ENCODE data around the gene ISL1.

The ISL1 gene

GRCh38 chr5:51383131-51384121 is at the start of gene ISL1:
ISL1 (plus strand) TSS chr5:51383448; CDS start chr5:51383672, 224 bp downstream.
- no peaks in the 10 kb centered on the region for H3K36me3 ChIP-seq (ENCODE audit: control insufficient read depth, insufficient read depth, low read length)
- no peaks in the 10 kb centered on the region for H3K9me3 ChIP-seq (ENCODE audit: control insufficient read depth, low read length)
- H3K4me1 ChIP-seq (ENCODE audit: control insufficient read depth, insufficient read depth, low read length): peaks cover 2% of the 10 kb centered on the region
- H3K9ac ChIP-seq (ENCODE audit: low read length): peak within 1 kb of the TSS; percentile 77
- peak within 1 kb of the TSS; percentile 27 for H3K4me3 ChIP-seq (ENCODE audit: low read length)
- H3K27me3 ChIP-seq (ENCODE audit: control insufficient read depth, insufficient read depth, low read length): peaks cover 94% of the 10 kb centered on the region

GRCh38 chr5:51336878-51337277 is 46.4 kb upstream of the ISL1 start:
- Histone ChIP-seq H3K4me3 (ENCODE audit: low read length) (no peak overlapping the region), H3K4me1 (ENCODE audit: control insufficient read depth, insufficient read depth, low read length) (no peaks in the 10 kb centered on the region), H3K9ac (ENCODE audit: low read length) (no peak overlapping the region), H3K36me3 (ENCODE audit: control insufficient read depth, insufficient read depth, low read length) (no peaks in the 10 kb centered on the region), H3K27me3 (ENCODE audit: control insufficient read depth, insufficient read depth, low read length) (no peaks in the 10 kb centered on the region), H3K9me3 (ENCODE audit: control insufficient read depth, low read length) (no peaks in the 10 kb centered on the region)

GRCh38 chr5:51345106-51345505 is 38.1 kb upstream of the ISL1 start:
- no peak overlapping the region for H3K9ac ChIP-seq (ENCODE audit: low read length)
- H3K4me3 ChIP-seq (ENCODE audit: low read length): no peak overlapping the region
- H3K36me3 ChIP-seq (ENCODE audit: control insufficient read depth, insufficient read depth, low read length): no peaks in the 10 kb centered on the region

DNA sequence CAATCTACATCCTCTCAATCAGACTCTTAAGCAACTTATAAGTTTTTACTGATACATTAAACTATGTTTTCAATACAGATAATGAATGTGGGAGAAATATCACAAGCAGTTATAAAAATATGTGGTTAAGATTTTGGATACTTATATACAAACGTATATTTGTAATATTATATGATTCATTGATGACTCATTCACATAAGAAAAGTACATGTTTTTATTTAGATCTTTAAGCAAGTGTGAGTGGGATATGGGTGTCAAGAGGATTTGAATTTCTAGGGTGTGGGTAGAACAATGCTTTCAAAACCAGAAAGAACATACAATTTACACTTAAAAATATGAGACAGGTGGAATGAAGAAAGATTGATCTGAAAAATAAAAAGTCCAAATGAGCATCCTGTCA is 36.1 kb upstream of the ISL1 start:
- H3K4me1 ChIP-seq (ENCODE audit: control insufficient read depth, insufficient read depth, low read length): no peaks in the 10 kb centered on the region
- no peak overlapping the region for H3K9ac ChIP-seq (ENCODE audit: low read length)
- no peaks in the 10 kb centered on the region for H3K9me3 ChIP-seq (ENCODE audit: control insufficient read depth, low read length)
- no peaks in the 10 kb centered on the region for H3K36me3 ChIP-seq (ENCODE audit: control insufficient read depth, insufficient read depth, low read length)
- H3K4me3 ChIP-seq (ENCODE audit: low read length): no peak overlapping the region
- H3K27me3 ChIP-seq (ENCODE audit: control insufficient read depth, insufficient read depth, low read length): no peaks in the 10 kb centered on the region

More at GRCh38 chr5:51345106-51345505, 38.1 kb upstream of the ISL1 start:
- H3K27me3 ChIP-seq (ENCODE audit: control insufficient read depth, insufficient read depth, low read length): no peaks in the 10 kb centered on the region
- H3K9me3 ChIP-seq (ENCODE audit: control insufficient read depth, low read length): no peaks in the 10 kb centered on the region
- H3K4me1 ChIP-seq (ENCODE audit: control insufficient read depth, insufficient read depth, low read length): no peaks in the 10 kb centered on the region

- H3K4me1 ChIP-seq (ENCODE audit: control insufficient read depth, insufficient read depth, low read length): no peaks in the 10 kb centered on the region
- H3K36me3 ChIP-seq (ENCODE audit: control insufficient read depth, insufficient read depth, low read length): no peaks in the 10 kb centered on the region
- no peak overlapping the region for H3K9ac ChIP-seq (ENCODE audit: low read length)
- no peak overlapping the region for H3K4me3 ChIP-seq (ENCODE audit: low read length)
- H3K27me3 ChIP-seq (ENCODE audit: control insufficient read depth, insufficient read depth, low read length): no peaks in the 10 kb centered on the region
- H3K9me3 ChIP-seq (ENCODE audit: control insufficient read depth, low read length): no peaks in the 10 kb centered on the region
Observed at GRCh38 chr5:51347704-51348103, 35.5 kb upstream of the ISL1 start.

DNA sequence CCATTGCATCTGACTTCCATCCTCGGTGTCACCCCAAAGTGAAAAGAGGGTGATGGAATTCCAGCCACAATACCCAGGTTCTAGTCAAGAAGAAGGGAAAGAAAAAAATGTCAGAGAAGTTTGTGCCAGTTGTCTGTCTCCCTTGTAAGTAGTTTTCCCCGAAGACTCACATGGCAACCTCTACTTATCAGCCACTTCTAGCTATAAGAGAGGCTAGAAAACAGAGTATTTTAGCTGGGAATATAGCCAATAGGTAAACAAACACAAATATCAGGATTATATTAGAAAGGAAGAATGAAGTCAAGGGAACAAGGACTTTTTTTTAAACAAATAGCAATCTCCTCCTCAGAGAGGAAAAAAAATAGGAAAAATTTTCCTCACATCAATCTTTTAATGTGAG is 12.2 kb upstream of the ISL1 start:
- Histone ChIP-seq H3K9me3 (ENCODE audit: control insufficient read depth, low read length) (no peaks in the 10 kb centered on the region), H3K36me3 (ENCODE audit: control insufficient read depth, insufficient read depth, low read length) (no peaks in the 10 kb centered on the region), H3K27me3 (ENCODE audit: control insufficient read depth, insufficient read depth, low read length) (peaks cover 6% of the 10 kb centered on the region), H3K4me1 (ENCODE audit: control insufficient read depth, insufficient read depth, low read length) (no peaks in the 10 kb centered on the region), H3K9ac (ENCODE audit: low read length) (no peak overlapping the region), H3K4me3 (ENCODE audit: low read length) (no peak overlapping the region)

DNA sequence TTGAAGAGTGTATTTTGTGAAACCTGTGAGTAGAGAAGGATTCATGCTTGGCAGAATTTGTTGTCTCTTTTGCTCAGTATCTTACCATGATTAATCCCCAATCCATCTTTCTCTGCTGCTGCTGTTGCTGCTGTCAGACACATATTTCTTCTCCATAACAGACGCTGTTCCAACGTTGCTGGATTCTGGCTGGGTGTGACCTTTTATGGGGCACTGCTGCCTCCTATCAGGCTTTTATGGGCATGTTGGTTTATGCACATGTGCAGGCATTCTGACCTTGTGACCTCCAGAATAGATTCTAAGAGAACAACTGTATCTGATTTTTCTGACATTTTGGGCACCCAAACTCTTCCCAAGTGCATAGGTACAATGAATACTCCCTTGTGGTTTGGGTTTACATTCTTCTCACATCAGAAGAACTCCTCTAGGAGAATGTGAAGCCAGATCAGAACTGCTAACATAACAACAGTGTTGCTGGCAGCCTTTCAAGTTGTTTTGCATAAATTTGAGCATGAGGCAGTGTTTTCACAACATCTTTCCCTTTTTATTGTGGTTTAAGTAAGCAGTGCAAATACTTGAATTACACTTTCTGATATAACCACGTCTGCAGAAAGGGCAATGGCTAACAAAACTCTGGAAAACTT is 9.2 kb upstream of the ISL1 start:
- Histone ChIP-seq H3K27me3 (ENCODE audit: control insufficient read depth, insufficient read depth, low read length) (peaks cover 33% of the 10 kb centered on the region), H3K9me3 (ENCODE audit: control insufficient read depth, low read length) (no peaks in the 10 kb centered on the region)

DNA sequence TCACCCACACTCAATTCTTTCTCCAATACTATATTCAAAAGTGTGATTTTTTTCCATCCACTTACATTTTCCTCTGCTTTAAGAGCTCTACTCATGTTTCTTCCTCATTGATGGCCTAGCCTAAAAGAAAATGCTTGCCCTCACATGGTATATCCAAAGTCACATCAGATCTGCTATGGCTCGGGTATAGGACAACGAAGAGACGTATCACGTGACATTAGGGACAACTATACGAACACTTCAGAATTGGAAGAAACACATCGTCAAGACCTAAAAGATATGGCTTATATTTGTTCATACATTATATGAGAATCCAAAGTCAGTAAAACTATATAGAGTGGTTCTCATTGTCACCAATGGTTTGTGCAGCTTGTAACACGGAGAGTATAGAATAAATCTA is 8.2 kb upstream of the ISL1 start:
- no peak overlapping the region for H3K9ac ChIP-seq (ENCODE audit: low read length)

More for the DNA sequence above, 9.2 kb upstream of the ISL1 start:
- Histone ChIP-seq H3K4me1 (ENCODE audit: control insufficient read depth, insufficient read depth, low read length) (peaks cover 3% of the 10 kb centered on the region), H3K4me3 (ENCODE audit: low read length) (no peak overlapping the region), H3K36me3 (ENCODE audit: control insufficient read depth, insufficient read depth, low read length) (no peaks in the 10 kb centered on the region), H3K9ac (ENCODE audit: low read length) (peak overlapping the region; percentile 13)

GRCh38 chr5:51376509-51376908 is 6.7 kb upstream of the ISL1 start:
- Histone ChIP-seq H3K36me3 (ENCODE audit: control insufficient read depth, insufficient read depth, low read length) (no peaks in the 10 kb centered on the region), H3K9ac (ENCODE audit: low read length) (peak overlapping the region; percentile 70), H3K9me3 (ENCODE audit: control insufficient read depth, low read length) (no peaks in the 10 kb centered on the region), H3K27me3 (ENCODE audit: control insufficient read depth, insufficient read depth, low read length) (peaks cover 55% of the 10 kb centered on the region), H3K4me1 (ENCODE audit: control insufficient read depth, insufficient read depth, low read length) (peaks cover 3% of the 10 kb centered on the region), H3K4me3 (ENCODE audit: low read length) (no peak overlapping the region)

More for the DNA sequence above, 8.2 kb upstream of the ISL1 start:
- Histone ChIP-seq H3K36me3 (ENCODE audit: control insufficient read depth, insufficient read depth, low read length) (no peaks in the 10 kb centered on the region), H3K9me3 (ENCODE audit: control insufficient read depth, low read length) (no peaks in the 10 kb centered on the region), H3K4me3 (ENCODE audit: low read length) (no peak overlapping the region), H3K4me1 (ENCODE audit: control insufficient read depth, insufficient read depth, low read length) (peaks cover 3% of the 10 kb centered on the region), H3K27me3 (ENCODE audit: control insufficient read depth, insufficient read depth, low read length) (peaks cover 43% of the 10 kb centered on the region)

GRCh38 chr5:51377151-51378060 is 5.8 kb upstream of the ISL1 start:
- H3K36me3 ChIP-seq (ENCODE audit: control insufficient read depth, insufficient read depth, low read length): no peaks in the 10 kb centered on the region
- H3K9me3 ChIP-seq (ENCODE audit: control insufficient read depth, low read length): no peaks in the 10 kb centered on the region
- H3K27me3 ChIP-seq (ENCODE audit: control insufficient read depth, insufficient read depth, low read length): peaks cover 64% of the 10 kb centered on the region
- H3K4me3 ChIP-seq (ENCODE audit: low read length): peak overlapping the region; percentile 10
- peak overlapping the region; percentile 70 for H3K9ac ChIP-seq (ENCODE audit: low read length)
- H3K4me1 ChIP-seq (ENCODE audit: control insufficient read depth, insufficient read depth, low read length): peaks cover 3% of the 10 kb centered on the region

- H3K4me1 ChIP-seq (ENCODE audit: control insufficient read depth, insufficient read depth, low read length): peaks cover 3% of the 10 kb centered on the region
- peaks cover 70% of the 10 kb centered on the region for H3K27me3 ChIP-seq (ENCODE audit: control insufficient read depth, insufficient read depth, low read length)
- H3K9me3 ChIP-seq (ENCODE audit: control insufficient read depth, low read length): no peaks in the 10 kb centered on the region
- H3K4me3 ChIP-seq (ENCODE audit: low read length): peak overlapping the region; percentile 10
- H3K9ac ChIP-seq (ENCODE audit: low read length): peak overlapping the region; percentile 70
- no peaks in the 10 kb centered on the region for H3K36me3 ChIP-seq (ENCODE audit: control insufficient read depth, insufficient read depth, low read length)
Observed at GRCh38 chr5:51378061-51378409, 5.2 kb upstream of the ISL1 start.

Measured in mucosa of stomach (tissue), 1 donor.